ENCODE results near the gene PIR. TPM values are rescaled to one million over a fixed set of nuclear protein-coding genes. Genes with fewer than 3 reads are reported as not detected.

The PIR gene
- 47.3 TPM for total RNA-seq (ENCODE audit: unreplicated experiment)
- long read RNA-seq, transcript PIR-201 (10 exons, 1,282 nt), result major isoform, 49 of 66 reads
- long read RNA-seq, transcript PIR-202 (10 exons, 1,539 nt), result minor isoform, 7 of 66 reads
- long read RNA-seq, partial matches to known transcripts, result 4 of 66 reads
- long read RNA-seq, other reads (novel, unspliced or antisense), result 6 of 66 reads

GRCh38 chrX:15493118-15493962 lies at the start of gene PIR:
PIR (minus strand) TSS chrX:15493333; CDS start chrX:15491257, 2,076 bp downstream.
- Mint-ChIP-seq H3K36me3 (ENCODE audit: low read depth, unreplicated experiment) (peaks cover 4% of the 10 kb centered on the region), H3K27ac (ENCODE audit: unreplicated experiment) (peak within 1 kb of the TSS; percentile 91), H3K9me3 (ENCODE audit: unreplicated experiment) (no peaks in the 10 kb centered on the region), H3K27me3 (ENCODE audit: unreplicated experiment) (no peaks in the 10 kb centered on the region), H3K4me1 (ENCODE audit: unreplicated experiment) (peaks cover 28% of the 10 kb centered on the region), H3K4me3 (ENCODE audit: unreplicated experiment) (peak within 1 kb of the TSS; percentile 90)
- peak; percentile 26 for TF ChIP-seq CTCF (IDR thresholded peaks at IDR 0.05; ENCODE audit: unreplicated experiment)
- DNase-seq (ENCODE audit: low spot score), result peak; percentile 75

GRCh38 chrX:15530318-15530717 lies 37.2 kb upstream of the PIR start:
- DNase-seq (ENCODE audit: low spot score), result no peak
- Mint-ChIP-seq H3K27ac (ENCODE audit: unreplicated experiment) (no peak overlapping the region), H3K36me3 (ENCODE audit: low read depth, unreplicated experiment) (no peaks in the 10 kb centered on the region), H3K9me3 (ENCODE audit: unreplicated experiment) (no peaks in the 10 kb centered on the region), H3K27me3 (ENCODE audit: unreplicated experiment) (no peaks in the 10 kb centered on the region), H3K4me1 (ENCODE audit: unreplicated experiment) (peaks cover 1% of the 10 kb centered on the region), H3K4me3 (ENCODE audit: unreplicated experiment) (no peak overlapping the region)
- TF ChIP-seq CTCF (IDR thresholded peaks at IDR 0.05; ENCODE audit: unreplicated experiment), result no peak

- Mint-ChIP-seq H3K36me3 (ENCODE audit: low read depth, unreplicated experiment) (no peaks in the 10 kb centered on the region), H3K27ac (ENCODE audit: unreplicated experiment) (no peak overlapping the region), H3K9me3 (ENCODE audit: unreplicated experiment) (no peaks in the 10 kb centered on the region), H3K4me1 (ENCODE audit: unreplicated experiment) (peaks cover 8% of the 10 kb centered on the region), H3K4me3 (ENCODE audit: unreplicated experiment) (no peak overlapping the region), H3K27me3 (ENCODE audit: unreplicated experiment) (no peaks in the 10 kb centered on the region)
- no peak for DNase-seq (ENCODE audit: low spot score)
- no peak for TF ChIP-seq CTCF (IDR thresholded peaks at IDR 0.05; ENCODE audit: unreplicated experiment)
These were observed 36.0 kb upstream of the PIR start for GRCh38 chrX:15529165-15529564.

GRCh38 chrX:15525664-15526416 lies 32.7 kb upstream of the PIR start:
- no peaks in the 10 kb centered on the region for H3K9me3 Mint-ChIP-seq (ENCODE audit: unreplicated experiment)
- no peak for DNase-seq (ENCODE audit: low spot score)
- no peak for TF ChIP-seq CTCF (IDR thresholded peaks at IDR 0.05; ENCODE audit: unreplicated experiment)
- no peaks in the 10 kb centered on the region for H3K36me3 Mint-ChIP-seq (ENCODE audit: low read depth, unreplicated experiment)
- H3K27ac Mint-ChIP-seq (ENCODE audit: unreplicated experiment), result no peak overlapping the region
- H3K4me3 Mint-ChIP-seq (ENCODE audit: unreplicated experiment), result no peak overlapping the region
- peaks cover 26% of the 10 kb centered on the region for H3K4me1 Mint-ChIP-seq (ENCODE audit: unreplicated experiment)
- peaks cover 2% of the 10 kb centered on the region for H3K27me3 Mint-ChIP-seq (ENCODE audit: unreplicated experiment)

Data from endothelial cell (in vitro differentiated cells).